Muscle of arm (tissue), 12 donors: Measurements from ENCODE around the gene SMARCE1. TPM values are rescaled to one million over a fixed set of nuclear protein-coding genes. Genes with fewer than 3 reads are reported as not detected.
A peak's percentile ranks its signal among the peaks of the same experiment; 100 is the strongest.

Source experiments
- DNase-seq: peaks from one replicate; pipeline ENCODE4 v3.0.0-alpha.2; 2013
- polyA plus RNA-seq, 12 donors: library from polyadenylated mRNA; unstranded; fragments of 120-200 nt; gene quantifications; one replicate each; pipeline ENCODE4 v1.2.1, GENCODE V29; 2013; ENCODE audit not compliant: insufficient read length in 12 of 12

Gene SMARCE1
- polyA plus RNA-seq, 12 donors: 112 to 222 (median 136) TPM; not detected in 1

GRCh38 chr17:40648384-40648968 lies 858 bp upstream of the SMARCE1 start:
- no peak for DNase-seq

- no peak for DNase-seq
Measured at GRCh38 chr17:40646791-40647623, 611 bp downstream of the SMARCE1 start.

- no peak for DNase-seq
Measured at GRCh38 chr17:40645943-40646342, 1.7 kb downstream of the SMARCE1 start.

GRCh38 chr17:40645291-40645690 lies 2.3 kb downstream of the SMARCE1 start:
- no peak for DNase-seq

- DNase-seq: no peak
Measured at GRCh38 chr17:40637931-40638330, 9.7 kb downstream of the SMARCE1 start.

- DNase-seq: no peak
Measured at GRCh38 chr17:40633871-40634270, 13.7 kb downstream of the SMARCE1 start.

DNA sequence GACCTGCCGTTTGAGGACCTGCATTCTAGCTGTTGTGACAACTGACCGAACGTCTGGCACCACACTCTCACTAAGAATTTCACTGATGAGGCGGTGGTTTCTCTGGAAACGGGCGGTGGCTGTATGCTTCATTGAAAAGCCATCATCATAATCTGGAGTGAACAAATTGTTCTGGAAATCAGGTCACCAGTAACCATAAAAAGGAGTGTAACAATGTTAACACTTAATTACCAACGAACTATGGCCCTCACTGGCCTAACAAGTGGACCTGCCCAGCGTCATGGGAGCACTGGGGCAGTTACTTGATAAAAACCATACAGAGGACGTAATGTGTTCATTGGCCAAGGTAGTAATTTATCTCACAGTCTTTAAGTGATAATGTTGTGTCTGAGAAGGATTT lies 15.4 kb downstream of the SMARCE1 start:
- DNase-seq: no peak

DNA sequence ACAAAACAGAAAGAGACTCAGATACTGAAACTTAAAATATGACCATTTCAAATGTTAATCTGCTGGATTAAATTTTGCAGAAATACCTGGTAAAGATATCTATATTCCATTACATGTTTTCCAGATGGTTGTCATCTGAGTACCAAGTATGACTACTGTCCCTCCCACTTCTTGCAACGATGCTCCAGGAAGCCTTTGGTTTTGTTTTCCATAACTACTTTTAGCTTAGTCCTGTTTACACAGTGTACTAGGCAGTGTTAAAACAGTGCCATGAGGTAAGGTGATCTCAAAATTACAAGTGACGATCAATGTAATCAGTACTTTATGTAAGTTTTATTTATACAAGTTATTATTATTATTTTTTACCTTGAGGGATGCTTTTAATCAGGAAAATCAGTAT lies 17.8 kb downstream of the SMARCE1 start:
- no peak for DNase-seq

DNA sequence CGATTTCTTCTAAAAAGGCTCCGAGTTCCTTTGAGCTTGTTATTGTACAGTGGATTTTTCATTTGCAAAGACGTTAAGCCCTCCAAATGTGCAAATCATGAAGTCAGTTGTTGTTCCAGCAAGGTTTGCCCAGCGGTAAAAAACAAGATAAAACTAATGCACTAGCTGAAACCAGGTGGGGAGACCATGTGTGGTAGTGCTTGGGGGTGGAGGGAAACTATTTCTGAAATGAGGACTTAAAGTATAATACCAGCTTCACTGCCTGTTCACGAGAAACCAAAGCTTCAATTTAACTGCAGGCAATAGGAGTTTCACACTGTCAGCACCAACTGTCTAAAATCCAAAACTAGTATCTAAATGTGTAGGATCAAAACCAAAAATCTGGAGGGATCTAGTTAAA lies 22.3 kb downstream of the SMARCE1 start:
- no peak for DNase-seq

- no peak for DNase-seq
Measured at GRCh38 chr17:40623419-40624210, 24.0 kb downstream of the SMARCE1 start.

GRCh38 chr17:40622509-40622928 lies 25.1 kb downstream of the SMARCE1 start:
- no peak for DNase-seq

- no peak for DNase-seq
Measured at GRCh38 chr17:40621578-40621977, 26.0 kb downstream of the SMARCE1 start.

GRCh38 chr17:40621019-40621418 lies 26.6 kb downstream of the SMARCE1 start:
- DNase-seq: no peak

- no peak for DNase-seq
Measured at GRCh38 chr17:40618754-40619625, 28.6 kb downstream of the SMARCE1 start.

GRCh38 chr17:40617678-40618240 lies 29.9 kb downstream of the SMARCE1 start:
- no peak for DNase-seq

DNA sequence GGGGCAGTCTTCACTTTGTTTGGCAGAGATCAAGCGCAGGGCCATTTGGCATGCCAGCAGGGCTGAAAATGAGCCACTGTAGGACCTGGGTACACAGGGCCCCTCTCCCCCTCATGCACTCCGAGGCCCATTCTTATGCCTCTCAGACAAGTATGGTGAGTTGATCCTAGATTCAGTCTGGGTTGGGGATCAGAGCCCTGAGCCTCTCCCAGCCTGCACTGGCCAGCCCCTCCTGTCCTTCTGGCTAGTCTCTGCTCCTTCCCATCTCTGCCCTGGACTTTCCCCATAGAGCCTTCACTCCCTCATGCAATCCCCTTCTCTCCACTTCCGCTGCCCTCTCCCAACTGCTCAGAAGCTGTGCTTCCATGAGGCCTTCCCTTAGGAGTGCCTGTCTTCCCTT lies 31.0 kb downstream of the SMARCE1 start:
- DNase-seq: no peak

DNA sequence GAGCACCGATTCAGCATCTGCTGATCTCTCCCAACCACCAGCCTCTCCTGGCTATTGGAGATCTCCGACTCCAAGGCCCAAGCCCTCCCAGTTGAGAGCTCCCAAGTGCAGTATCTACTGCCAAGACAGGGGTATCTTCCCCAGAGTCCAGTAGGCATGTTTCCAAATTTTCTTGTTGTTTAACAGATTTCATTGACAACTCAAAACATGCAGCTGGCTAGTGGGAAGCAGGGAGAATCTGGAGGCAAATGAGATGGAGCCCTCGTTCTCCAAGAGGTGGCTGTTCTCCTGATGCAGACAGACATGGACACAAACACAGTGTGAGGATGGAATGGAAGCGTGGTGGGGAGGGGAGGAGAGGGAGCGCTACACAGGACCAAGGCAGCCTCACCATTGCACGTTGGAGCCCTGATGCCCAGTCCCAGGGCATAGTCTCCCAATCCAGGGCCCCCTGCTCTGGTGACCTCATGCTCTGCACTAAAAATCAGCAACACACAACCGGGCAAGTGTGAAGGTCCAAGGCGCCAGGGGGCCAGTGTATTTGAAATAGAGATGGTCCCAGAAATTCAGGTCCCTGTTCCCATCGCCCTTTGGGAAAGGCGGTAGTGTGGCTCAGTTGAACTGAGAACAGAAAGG lies 31.7 kb downstream of the SMARCE1 start:
- no peak for DNase-seq

DNA sequence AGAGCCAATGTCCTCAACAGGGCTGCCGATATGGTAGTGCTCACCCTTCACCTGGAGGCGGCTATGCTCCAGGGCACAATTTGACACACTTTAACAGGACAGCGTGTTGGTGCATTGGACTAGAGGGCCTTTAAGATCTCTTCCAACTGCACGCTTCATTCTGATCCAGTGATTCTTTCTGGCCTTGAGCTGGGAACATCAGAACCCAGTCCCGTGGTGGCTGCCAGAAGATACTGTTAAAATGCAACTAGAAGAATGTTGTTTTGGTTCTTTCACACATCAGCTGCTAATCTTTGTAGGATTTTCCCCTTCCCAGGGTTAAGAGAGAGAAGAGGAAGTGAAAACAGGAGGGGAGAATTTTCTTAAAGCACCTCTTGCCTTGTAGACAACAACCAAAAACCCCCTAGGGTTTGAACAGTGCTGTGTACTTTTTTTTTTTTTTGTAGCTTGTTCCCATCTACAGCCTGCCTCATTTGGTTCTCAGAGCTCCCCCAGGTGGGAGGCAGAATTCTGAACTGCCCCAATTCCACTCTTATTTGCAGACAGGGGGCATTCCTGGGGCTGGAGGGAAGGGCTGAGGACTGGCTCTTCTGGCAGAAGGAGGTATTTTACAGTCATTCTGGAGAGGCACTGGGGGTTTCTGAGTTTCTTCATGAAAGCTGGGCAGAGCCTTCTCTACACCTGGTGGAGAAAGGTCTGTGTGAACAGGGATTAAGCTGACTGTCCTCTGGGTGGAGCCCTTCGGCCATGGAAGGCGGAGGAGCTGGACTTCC lies 32.4 kb downstream of the SMARCE1 start:
- peak; percentile 26 for DNase-seq

DNA sequence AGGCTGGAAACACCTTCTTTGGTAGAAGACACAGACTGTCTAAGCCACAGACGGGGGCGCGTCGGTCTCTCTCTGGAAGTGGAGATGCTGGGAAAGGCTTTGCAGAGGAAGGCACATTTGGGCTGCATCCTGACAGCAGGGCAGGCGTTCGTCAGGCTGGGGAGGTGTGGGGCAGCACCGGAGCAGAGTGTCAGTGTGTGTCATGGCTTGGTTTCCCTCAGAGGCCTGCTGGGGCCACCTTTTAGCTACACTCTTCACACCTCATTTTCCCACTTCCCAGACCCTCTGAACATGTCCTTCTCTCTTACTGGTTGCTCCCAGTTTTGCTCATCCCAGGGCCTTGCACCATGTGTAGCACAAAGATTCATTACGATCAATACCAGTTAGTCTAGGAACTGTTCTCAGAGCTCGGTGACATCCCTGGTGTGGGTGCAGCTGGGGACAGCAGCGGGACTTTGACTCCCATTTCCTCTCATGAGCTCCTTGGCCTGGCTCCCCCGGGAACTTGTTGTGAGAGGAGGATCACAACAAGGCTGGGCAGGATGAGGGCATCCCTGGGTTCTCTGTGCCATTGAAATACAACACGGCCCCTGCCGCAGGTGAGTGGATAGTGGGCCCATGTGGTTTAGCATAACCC lies 33.1 kb downstream of the SMARCE1 start:
- no peak for DNase-seq
